Activated CD4-positive, alpha-beta T cell treated with anti-CD3 and anti-CD28 coated beads, Interleukin-2, amount 50 U/mL, for 16 hours (primary cell): ENCODE measurements around the gene LRRC39.
"Not testable (repeated sequence)": the region's sequence is repeated elsewhere in the genome, so short reads cannot be mapped to it uniquely, and the experiment has no call there.

Experiments used
- DNase-seq: peaks from one replicate; pipeline ENCODE4 v3.0.0-alpha.2; 2020

LRRC39 gene

GRCh38 chr1:100178091-100178490 lies at the start of gene LRRC39:
Gene LRRC39 (minus strand): TSS chr1:100178256. CDS start chr1:100168516, 9,740 bp downstream.
- DNase-seq = no peak

- no peak for DNase-seq
Observed at GRCh38 chr1:100222428-100222827, 44.4 kb upstream of the LRRC39 start.

GRCh38 chr1:100219883-100220282 lies 41.8 kb upstream of the LRRC39 start:
- peak; percentile 20 for DNase-seq

- DNase-seq = no peak
Observed at GRCh38 chr1:100219457-100219856, 41.4 kb upstream of the LRRC39 start.

- no peak for DNase-seq
Observed at GRCh38 chr1:100217834-100218233, 39.8 kb upstream of the LRRC39 start.

GRCh38 chr1:100215101-100215500 lies 37.0 kb upstream of the LRRC39 start:
- no peak for DNase-seq

- no peak for DNase-seq
Observed at GRCh38 chr1:100213141-100213540, 35.1 kb upstream of the LRRC39 start.

GRCh38 chr1:100206301-100206700 lies 28.2 kb upstream of the LRRC39 start:
- DNase-seq = no peak

GRCh38 chr1:100205593-100205992 lies 27.5 kb upstream of the LRRC39 start:
- DNase-seq = not testable (repeated sequence)

GRCh38 chr1:100205103-100205502 lies 27.0 kb upstream of the LRRC39 start:
- not testable (repeated sequence) for DNase-seq

- DNase-seq = not testable (repeated sequence)
Observed at GRCh38 chr1:100202703-100203102, 24.6 kb upstream of the LRRC39 start.

- not testable (repeated sequence) for DNase-seq
Observed at GRCh38 chr1:100200060-100200459, 22.0 kb upstream of the LRRC39 start.

- no peak for DNase-seq
Observed at GRCh38 chr1:100198596-100198995, 20.5 kb upstream of the LRRC39 start.

- DNase-seq = no peak
Observed at GRCh38 chr1:100188617-100189016, 10.6 kb upstream of the LRRC39 start.

GRCh38 chr1:100187912-100188311 lies 9.9 kb upstream of the LRRC39 start:
- no peak for DNase-seq

- peak; percentile 0 for DNase-seq
Observed at GRCh38 chr1:100184536-100184935, 6.5 kb upstream of the LRRC39 start.

GRCh38 chr1:100183370-100183769 lies 5.3 kb upstream of the LRRC39 start:
- DNase-seq = no peak

- no peak for DNase-seq
Observed at GRCh38 chr1:100177295-100178041, 588 bp downstream of the LRRC39 start.

GRCh38 chr1:100168051-100168450 lies 10.0 kb downstream of the LRRC39 start:
- DNase-seq = no peak

- no peak for DNase-seq
Observed at GRCh38 chr1:100164702-100165101, 13.4 kb downstream of the LRRC39 start.

- DNase-seq = no peak
Observed at GRCh38 chr1:100164216-100164615, 13.8 kb downstream of the LRRC39 start.

- no peak for DNase-seq
Observed at GRCh38 chr1:100162881-100163280, 15.2 kb downstream of the LRRC39 start.

- no peak for DNase-seq
Observed at GRCh38 chr1:100152271-100152670, 25.8 kb downstream of the LRRC39 start.

- DNase-seq = no peak
Observed at GRCh38 chr1:100151679-100152078, 26.4 kb downstream of the LRRC39 start.

- DNase-seq = no peak
Observed at GRCh38 chr1:100147875-100148274, 30.2 kb downstream of the LRRC39 start.
